Measurements from ENCODE around the gene PARD3B.

Gene PARD3B

GRCh38 chr2:205284334-205284733, 739.1 kb downstream of the PARD3B start:
- Mint-ChIP-seq H3K9me3 (no peaks in the 10 kb centered on the region), H3K4me1 (no peaks in the 10 kb centered on the region), H3K36me3 (ENCODE audit: low read depth) (no peaks in the 10 kb centered on the region), H3K4me3 (no peak overlapping the region), H3K27ac (no peak overlapping the region), H3K27me3 (no peaks in the 10 kb centered on the region)
- ATAC-seq = no peak
- DNase-seq = no peak

GRCh38 chr2:205287316-205287715, 742.0 kb downstream of the PARD3B start:
- Mint-ChIP-seq H3K27me3 (no peaks in the 10 kb centered on the region), H3K36me3 (ENCODE audit: low read depth) (no peaks in the 10 kb centered on the region), H3K9me3 (no peaks in the 10 kb centered on the region), H3K4me1 (no peaks in the 10 kb centered on the region), H3K27ac (no peak overlapping the region), H3K4me3 (no peak overlapping the region)
- ATAC-seq = no peak
- DNase-seq = no peak

GRCh38 chr2:205288686-205289085, 743.4 kb downstream of the PARD3B start:
- H3K9me3 Mint-ChIP-seq = no peaks in the 10 kb centered on the region
- no peaks in the 10 kb centered on the region for H3K36me3 Mint-ChIP-seq (ENCODE audit: low read depth)
- H3K4me3 Mint-ChIP-seq = no peak overlapping the region
- H3K4me1 Mint-ChIP-seq = no peaks in the 10 kb centered on the region
- no peak for DNase-seq
- no peak for ATAC-seq
- H3K27ac Mint-ChIP-seq = no peak overlapping the region
- no peaks in the 10 kb centered on the region for H3K27me3 Mint-ChIP-seq

- DNase-seq (no peak), ATAC-seq (no peak)
- Mint-ChIP-seq H3K9me3 (no peaks in the 10 kb centered on the region), H3K27me3 (no peaks in the 10 kb centered on the region), H3K4me3 (no peak overlapping the region), H3K36me3 (ENCODE audit: low read depth) (no peaks in the 10 kb centered on the region), H3K4me1 (no peaks in the 10 kb centered on the region), H3K27ac (no peak overlapping the region)
Observed at GRCh38 chr2:205290299-205290698, 745.0 kb downstream of the PARD3B start.

GRCh38 chr2:205292665-205293295, 747.5 kb downstream of the PARD3B start:
- no peak overlapping the region for H3K27ac Mint-ChIP-seq
- no peaks in the 10 kb centered on the region for H3K36me3 Mint-ChIP-seq (ENCODE audit: low read depth)
- no peak overlapping the region for H3K4me3 Mint-ChIP-seq
- H3K9me3 Mint-ChIP-seq = no peaks in the 10 kb centered on the region
- ATAC-seq (no peak), DNase-seq (no peak)
- H3K4me1 Mint-ChIP-seq = no peaks in the 10 kb centered on the region
- no peaks in the 10 kb centered on the region for H3K27me3 Mint-ChIP-seq

- no peak overlapping the region for H3K27ac Mint-ChIP-seq
- no peaks in the 10 kb centered on the region for H3K27me3 Mint-ChIP-seq
- DNase-seq (no peak), ATAC-seq (no peak)
- no peak overlapping the region for H3K4me3 Mint-ChIP-seq
- no peaks in the 10 kb centered on the region for H3K4me1 Mint-ChIP-seq
- H3K9me3 Mint-ChIP-seq = no peaks in the 10 kb centered on the region
- H3K36me3 Mint-ChIP-seq (ENCODE audit: low read depth) = no peaks in the 10 kb centered on the region
Observed at GRCh38 chr2:205293559-205293958, 748.3 kb downstream of the PARD3B start.

GRCh38 chr2:205296959-205297358, 751.7 kb downstream of the PARD3B start:
- no peak overlapping the region for H3K27ac Mint-ChIP-seq
- ATAC-seq (no peak), DNase-seq (no peak)
- no peaks in the 10 kb centered on the region for H3K9me3 Mint-ChIP-seq
- no peak overlapping the region for H3K4me3 Mint-ChIP-seq
- no peaks in the 10 kb centered on the region for H3K36me3 Mint-ChIP-seq (ENCODE audit: low read depth)
- no peaks in the 10 kb centered on the region for H3K4me1 Mint-ChIP-seq
- H3K27me3 Mint-ChIP-seq = no peaks in the 10 kb centered on the region

GRCh38 chr2:205297368-205297767, 752.1 kb downstream of the PARD3B start:
- H3K27ac Mint-ChIP-seq = no peak overlapping the region
- H3K4me1 Mint-ChIP-seq = no peaks in the 10 kb centered on the region
- H3K4me3 Mint-ChIP-seq = no peak overlapping the region
- H3K27me3 Mint-ChIP-seq = no peaks in the 10 kb centered on the region
- DNase-seq (no peak), ATAC-seq (no peak)
- no peaks in the 10 kb centered on the region for H3K36me3 Mint-ChIP-seq (ENCODE audit: low read depth)
- H3K9me3 Mint-ChIP-seq = no peaks in the 10 kb centered on the region

GRCh38 chr2:205297846-205298245, 752.6 kb downstream of the PARD3B start:
- DNase-seq (no peak), ATAC-seq (no peak)
- Mint-ChIP-seq H3K27ac (no peak overlapping the region), H3K9me3 (no peaks in the 10 kb centered on the region), H3K4me1 (no peaks in the 10 kb centered on the region), H3K36me3 (ENCODE audit: low read depth) (no peaks in the 10 kb centered on the region), H3K4me3 (no peak overlapping the region), H3K27me3 (no peaks in the 10 kb centered on the region)

GRCh38 chr2:205311201-205311600, 765.9 kb downstream of the PARD3B start:
- ATAC-seq (no peak), DNase-seq (no peak)
- no peak overlapping the region for H3K4me3 Mint-ChIP-seq
- peaks cover 3% of the 10 kb centered on the region for H3K4me1 Mint-ChIP-seq
- H3K27ac Mint-ChIP-seq = no peak overlapping the region
- peaks cover 4% of the 10 kb centered on the region for H3K9me3 Mint-ChIP-seq
- no peaks in the 10 kb centered on the region for H3K27me3 Mint-ChIP-seq
- H3K36me3 Mint-ChIP-seq (ENCODE audit: low read depth) = no peaks in the 10 kb centered on the region

GRCh38 chr2:205321231-205321630, 776.0 kb downstream of the PARD3B start:
- DNase-seq = no peak
- Mint-ChIP-seq H3K36me3 (ENCODE audit: low read depth) (no peaks in the 10 kb centered on the region), H3K27me3 (no peaks in the 10 kb centered on the region), H3K9me3 (peaks cover 4% of the 10 kb centered on the region), H3K27ac (no peak overlapping the region), H3K4me1 (no peaks in the 10 kb centered on the region), H3K4me3 (no peak overlapping the region)
- ATAC-seq = no peak

- no peaks in the 10 kb centered on the region for H3K4me1 Mint-ChIP-seq
- no peaks in the 10 kb centered on the region for H3K36me3 Mint-ChIP-seq (ENCODE audit: low read depth)
- DNase-seq (no peak), ATAC-seq (no peak)
- no peak overlapping the region for H3K27ac Mint-ChIP-seq
- H3K9me3 Mint-ChIP-seq = peaks cover 4% of the 10 kb centered on the region
- no peak overlapping the region for H3K4me3 Mint-ChIP-seq
- H3K27me3 Mint-ChIP-seq = no peaks in the 10 kb centered on the region
Observed at GRCh38 chr2:205323929-205324328, 778.7 kb downstream of the PARD3B start.

GRCh38 chr2:205324355-205324754, 779.1 kb downstream of the PARD3B start:
- H3K9me3 Mint-ChIP-seq = peaks cover 4% of the 10 kb centered on the region
- no peak overlapping the region for H3K4me3 Mint-ChIP-seq
- H3K27me3 Mint-ChIP-seq = no peaks in the 10 kb centered on the region
- ATAC-seq (no peak), DNase-seq (no peak)
- H3K36me3 Mint-ChIP-seq (ENCODE audit: low read depth) = no peaks in the 10 kb centered on the region
- no peaks in the 10 kb centered on the region for H3K4me1 Mint-ChIP-seq
- no peak overlapping the region for H3K27ac Mint-ChIP-seq

- H3K4me3 Mint-ChIP-seq = no peak overlapping the region
Observed at GRCh38 chr2:205333351-205333750, 788.1 kb downstream of the PARD3B start.

GRCh38 chr2:205337274-205337673, 792.0 kb downstream of the PARD3B start:
- H3K27ac Mint-ChIP-seq = no peak overlapping the region
- DNase-seq (no peak), ATAC-seq (no peak)
- no peak overlapping the region for H3K4me3 Mint-ChIP-seq
- H3K9me3 Mint-ChIP-seq = peaks cover 6% of the 10 kb centered on the region
- no peaks in the 10 kb centered on the region for H3K27me3 Mint-ChIP-seq
- H3K4me1 Mint-ChIP-seq = no peaks in the 10 kb centered on the region
- no peaks in the 10 kb centered on the region for H3K36me3 Mint-ChIP-seq (ENCODE audit: low read depth)

More at GRCh38 chr2:205333351-205333750, 788.1 kb downstream of the PARD3B start:
- Mint-ChIP-seq H3K9me3 (peaks cover 6% of the 10 kb centered on the region), H3K27ac (no peak overlapping the region), H3K27me3 (no peaks in the 10 kb centered on the region), H3K4me1 (no peaks in the 10 kb centered on the region), H3K36me3 (ENCODE audit: low read depth) (no peaks in the 10 kb centered on the region)
- ATAC-seq (no peak), DNase-seq (no peak)

- DNase-seq (no peak), ATAC-seq (no peak)
- no peaks in the 10 kb centered on the region for H3K4me1 Mint-ChIP-seq
- H3K27me3 Mint-ChIP-seq = no peaks in the 10 kb centered on the region
- H3K27ac Mint-ChIP-seq = no peak overlapping the region
- peaks cover 6% of the 10 kb centered on the region for H3K9me3 Mint-ChIP-seq
- no peaks in the 10 kb centered on the region for H3K36me3 Mint-ChIP-seq (ENCODE audit: low read depth)
- no peak overlapping the region for H3K4me3 Mint-ChIP-seq
Observed at GRCh38 chr2:205338156-205338555, 792.9 kb downstream of the PARD3B start.

All from activated naive CD8-positive, alpha-beta T cell treated with anti-CD3 and anti-CD28 coated beads, Interleukin-2, amount 50 U/mL, for 24 hours (primary cell).